ENCODE results near the gene DCLRE1C.

DCLRE1C gene

DNA sequence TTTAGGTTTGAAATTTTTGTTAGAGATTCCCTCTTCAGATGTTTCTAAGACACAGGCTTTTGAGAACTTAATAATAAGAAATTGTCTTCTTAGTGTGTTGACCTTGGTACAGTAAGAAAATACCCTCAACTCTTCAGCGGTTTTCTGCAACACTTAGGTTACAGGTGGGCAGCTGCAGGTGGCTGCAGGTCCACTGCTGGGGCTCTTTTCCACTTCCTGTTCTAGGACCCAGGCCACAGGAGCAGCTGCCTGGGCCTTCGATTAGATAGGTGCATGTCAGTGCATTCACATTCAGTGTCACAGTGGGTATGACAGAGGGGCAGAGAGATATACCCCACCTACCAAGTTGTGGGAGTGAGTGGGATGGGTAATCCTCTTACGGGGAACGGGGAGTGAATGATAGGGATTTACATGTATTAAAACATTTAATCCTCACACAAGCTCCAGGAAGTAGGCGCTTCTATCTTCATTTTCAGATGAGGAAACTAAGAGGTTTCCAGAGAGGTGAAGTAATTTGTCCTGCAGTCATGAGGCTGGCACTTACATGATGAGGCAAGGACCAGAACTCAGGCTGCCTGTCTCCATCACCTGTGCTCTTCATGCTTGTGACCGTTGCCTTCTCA lies 95.4 kb downstream of the DCLRE1C start:
- FAIRE-seq (peak; percentile 98), DNase-seq (ENCODE audit: insufficient read length, low spot score) (peak; percentile 33)
- TF ChIP-seq, protein P1, sequence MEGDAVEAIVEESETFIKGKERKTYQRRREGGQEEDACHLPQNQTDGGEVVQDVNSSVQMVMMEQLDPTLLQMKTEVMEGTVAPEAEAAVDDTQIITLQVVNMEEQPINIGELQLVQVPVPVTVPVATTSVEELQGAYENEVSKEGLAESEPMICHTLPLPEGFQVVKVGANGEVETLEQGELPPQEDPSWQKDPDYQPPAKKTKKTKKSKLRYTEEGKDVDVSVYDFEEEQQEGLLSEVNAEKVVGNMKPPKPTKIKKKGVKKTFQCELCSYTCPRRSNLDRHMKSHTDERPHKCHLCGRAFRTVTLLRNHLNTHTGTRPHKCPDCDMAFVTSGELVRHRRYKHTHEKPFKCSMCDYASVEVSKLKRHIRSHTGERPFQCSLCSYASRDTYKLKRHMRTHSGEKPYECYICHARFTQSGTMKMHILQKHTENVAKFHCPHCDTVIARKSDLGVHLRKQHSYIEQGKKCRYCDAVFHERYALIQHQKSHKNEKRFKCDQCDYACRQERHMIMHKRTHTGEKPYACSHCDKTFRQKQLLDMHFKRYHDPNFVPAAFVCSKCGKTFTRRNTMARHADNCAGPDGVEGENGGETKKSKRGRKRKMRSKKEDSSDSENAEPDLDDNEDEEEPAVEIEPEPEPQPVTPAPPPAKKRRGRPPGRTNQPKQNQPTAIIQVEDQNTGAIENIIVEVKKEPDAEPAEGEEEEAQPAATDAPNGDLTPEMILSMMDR (IDR thresholded peaks at IDR 0.05; ENCODE audit: insufficient read depth, missing control alignments) = no peak

DNA sequence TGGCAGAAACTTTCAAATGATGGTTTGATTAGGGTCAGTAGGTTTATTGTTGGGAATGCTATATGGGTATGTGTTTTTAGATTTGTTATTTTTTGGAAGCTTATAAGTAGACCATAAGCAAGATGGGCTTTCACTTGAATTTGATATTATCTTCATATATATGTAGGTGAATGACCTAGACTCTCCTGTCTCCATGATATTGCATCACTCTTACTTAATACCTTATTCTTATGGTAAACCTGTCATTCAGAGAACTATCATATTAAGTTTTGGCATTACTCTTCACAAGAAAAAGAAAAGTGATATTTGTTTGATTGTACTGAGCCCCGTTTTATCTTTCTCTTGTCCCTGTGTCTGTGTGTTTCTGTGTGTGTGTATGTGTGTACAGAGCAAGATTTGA lies 98.4 kb downstream of the DCLRE1C start:
- TF ChIP-seq, protein P1 (IDR thresholded peaks at IDR 0.05; ENCODE audit: insufficient read depth, missing control alignments) = no peak
- DNase-seq (ENCODE audit: insufficient read length, low spot score) = no peak
- no peak for FAIRE-seq

GRCh38 chr10:14852236-14852635 lies 101.7 kb downstream of the DCLRE1C start:
- TF ChIP-seq, protein P1 (IDR thresholded peaks at IDR 0.05; ENCODE audit: insufficient read depth, missing control alignments) = no peak
- DNase-seq (ENCODE audit: insufficient read length, low spot score) = no peak
- FAIRE-seq = no peak

Data from D721Med (cell line).